ENCODE measurements around the gene KCTD5. TPM values are rescaled to one million over a fixed set of nuclear protein-coding genes. Genes with fewer than 3 reads are reported as not detected.

The KCTD5 gene
- total RNA-seq, 1 donor from 2014 or later = 27.3 TPM

DNA sequence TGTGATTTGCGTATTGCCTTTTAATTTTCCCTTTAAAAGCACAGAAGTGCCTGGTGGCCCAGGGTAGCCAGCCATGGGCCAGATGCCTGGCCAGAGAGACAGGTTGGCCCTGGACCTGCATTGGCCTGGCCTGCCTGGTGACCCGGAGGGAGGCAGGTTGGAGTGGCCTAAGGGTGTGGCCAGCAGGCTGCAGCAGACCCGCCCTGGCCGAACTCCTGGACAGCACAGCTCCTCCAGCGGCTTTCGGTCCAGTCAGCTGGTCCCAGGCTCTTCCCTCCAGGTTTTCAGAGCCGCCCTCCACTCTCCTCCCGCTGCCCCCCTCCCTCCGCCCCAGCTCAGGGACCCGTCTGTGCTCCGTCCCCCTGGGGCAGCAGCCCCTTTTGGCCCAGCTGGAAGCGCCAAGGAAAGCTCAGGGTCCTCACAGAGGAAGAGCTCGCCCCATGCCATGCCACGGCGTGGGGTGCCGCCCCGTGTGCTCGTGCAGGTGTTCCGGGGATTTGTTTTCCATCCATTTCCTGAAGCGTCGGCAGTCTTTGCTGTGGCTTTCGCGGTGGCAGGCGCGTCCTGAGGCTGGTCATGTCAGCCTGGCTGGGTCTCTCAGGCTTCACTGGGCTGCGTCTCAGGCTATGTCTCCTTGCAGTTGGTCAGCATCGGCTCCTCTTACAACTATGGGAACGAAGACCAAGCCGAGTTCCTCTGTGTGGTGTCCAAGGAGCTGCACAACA is 19.6 kb downstream of the KCTD5 start:
- no peak overlapping the region for H3K27ac Mint-ChIP-seq (ENCODE audit: unreplicated experiment)
- no peak overlapping the region for H3K4me3 Mint-ChIP-seq (ENCODE audit: unreplicated experiment)
- H3K9me3 Mint-ChIP-seq (ENCODE audit: low read depth) = no peaks in the 10 kb centered on the region
- no peaks in the 10 kb centered on the region for H3K4me1 Mint-ChIP-seq (ENCODE audit: low read depth)
- TF ChIP-seq, protein P1, sequence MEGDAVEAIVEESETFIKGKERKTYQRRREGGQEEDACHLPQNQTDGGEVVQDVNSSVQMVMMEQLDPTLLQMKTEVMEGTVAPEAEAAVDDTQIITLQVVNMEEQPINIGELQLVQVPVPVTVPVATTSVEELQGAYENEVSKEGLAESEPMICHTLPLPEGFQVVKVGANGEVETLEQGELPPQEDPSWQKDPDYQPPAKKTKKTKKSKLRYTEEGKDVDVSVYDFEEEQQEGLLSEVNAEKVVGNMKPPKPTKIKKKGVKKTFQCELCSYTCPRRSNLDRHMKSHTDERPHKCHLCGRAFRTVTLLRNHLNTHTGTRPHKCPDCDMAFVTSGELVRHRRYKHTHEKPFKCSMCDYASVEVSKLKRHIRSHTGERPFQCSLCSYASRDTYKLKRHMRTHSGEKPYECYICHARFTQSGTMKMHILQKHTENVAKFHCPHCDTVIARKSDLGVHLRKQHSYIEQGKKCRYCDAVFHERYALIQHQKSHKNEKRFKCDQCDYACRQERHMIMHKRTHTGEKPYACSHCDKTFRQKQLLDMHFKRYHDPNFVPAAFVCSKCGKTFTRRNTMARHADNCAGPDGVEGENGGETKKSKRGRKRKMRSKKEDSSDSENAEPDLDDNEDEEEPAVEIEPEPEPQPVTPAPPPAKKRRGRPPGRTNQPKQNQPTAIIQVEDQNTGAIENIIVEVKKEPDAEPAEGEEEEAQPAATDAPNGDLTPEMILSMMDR (IDR thresholded peaks at IDR 0.05) = no peak
- H3K27me3 Mint-ChIP-seq (ENCODE audit: low read depth) = no peaks in the 10 kb centered on the region
- H3K36me3 Mint-ChIP-seq (ENCODE audit: low read depth) = peaks cover 6% of the 10 kb centered on the region
- DNase-seq (ENCODE audit: low spot score) = no peak

DNA sequence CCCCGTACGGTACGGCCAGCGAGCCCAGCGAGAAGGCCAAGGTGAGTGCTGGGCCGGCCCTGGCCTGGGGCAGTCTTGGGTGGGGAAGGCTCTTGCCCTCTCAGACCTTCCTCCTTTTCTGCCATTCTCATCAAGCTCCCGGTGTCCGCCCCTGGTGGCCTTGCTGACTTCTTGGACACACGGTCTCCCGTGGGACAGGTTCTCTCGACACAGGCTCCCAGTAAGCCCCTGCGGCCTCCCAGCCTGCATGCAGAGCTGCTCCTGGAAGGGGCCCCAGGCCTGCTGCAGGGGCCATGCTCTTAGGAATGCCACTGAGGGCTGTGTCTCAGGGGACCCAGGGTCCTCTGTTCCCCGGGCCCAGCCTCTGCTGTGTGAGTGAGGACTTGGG is 20.1 kb downstream of the KCTD5 start:
- Mint-ChIP-seq H3K36me3 (ENCODE audit: low read depth) (peaks cover 6% of the 10 kb centered on the region), H3K27me3 (ENCODE audit: low read depth) (no peaks in the 10 kb centered on the region), H3K4me1 (ENCODE audit: low read depth) (no peaks in the 10 kb centered on the region), H3K4me3 (ENCODE audit: unreplicated experiment) (no peak overlapping the region), H3K9me3 (ENCODE audit: low read depth) (no peaks in the 10 kb centered on the region), H3K27ac (ENCODE audit: unreplicated experiment) (no peak overlapping the region)
- TF ChIP-seq, protein P1 (IDR thresholded peaks at IDR 0.05) = no peak
- DNase-seq (ENCODE audit: low spot score) = no peak

DNA sequence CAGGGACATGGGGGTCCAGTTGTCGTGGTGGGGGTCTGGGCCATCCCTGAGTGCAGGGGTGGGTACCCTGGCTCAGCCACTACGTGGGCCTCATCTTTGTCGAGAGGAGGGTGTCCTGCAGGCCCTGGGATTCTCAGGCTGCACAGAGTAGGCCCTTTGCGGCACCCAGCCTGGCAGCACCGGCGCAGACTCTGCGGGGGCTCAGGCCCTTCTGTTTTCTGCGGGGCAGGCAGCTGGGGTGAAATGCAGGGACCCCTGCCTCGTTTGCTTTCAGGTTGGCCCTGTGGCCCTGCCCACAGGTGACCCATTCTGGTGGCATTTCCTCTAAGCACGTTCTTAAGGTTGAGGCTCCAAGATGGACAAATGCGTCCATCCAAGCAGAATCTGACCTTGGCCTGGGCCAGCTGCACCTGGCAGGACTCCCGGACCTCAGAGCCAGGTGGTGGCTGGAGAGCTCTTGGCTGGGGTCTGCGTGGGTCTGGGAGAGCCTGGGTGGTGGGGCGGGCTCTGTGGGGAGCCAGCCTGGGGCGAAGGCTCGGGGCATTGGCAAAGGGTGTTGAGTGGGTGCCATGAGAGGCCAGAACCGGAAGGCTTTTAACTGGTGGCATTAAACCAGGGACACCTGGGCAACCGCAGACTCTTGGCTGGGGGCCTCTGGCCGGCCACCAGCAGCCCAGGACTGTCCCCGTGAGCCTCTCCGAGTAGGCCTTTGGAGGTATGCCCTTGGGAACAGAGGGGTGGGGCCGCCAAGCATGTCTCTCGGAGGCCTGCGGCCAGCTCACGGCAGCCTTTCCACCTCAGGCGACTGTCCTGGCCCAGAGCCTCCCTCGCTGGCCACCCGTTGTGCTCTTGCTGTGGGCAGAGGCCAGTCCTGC is 20.8 kb downstream of the KCTD5 start:
- TF ChIP-seq, protein P1 (IDR thresholded peaks at IDR 0.05) = no peak
- no peaks in the 10 kb centered on the region for H3K27me3 Mint-ChIP-seq (ENCODE audit: low read depth)
- H3K4me1 Mint-ChIP-seq (ENCODE audit: low read depth) = no peaks in the 10 kb centered on the region
- no peaks in the 10 kb centered on the region for H3K9me3 Mint-ChIP-seq (ENCODE audit: low read depth)
- H3K4me3 Mint-ChIP-seq (ENCODE audit: unreplicated experiment) = no peak overlapping the region
- H3K27ac Mint-ChIP-seq (ENCODE audit: unreplicated experiment) = no peak overlapping the region
- H3K36me3 Mint-ChIP-seq (ENCODE audit: low read depth) = peaks cover 7% of the 10 kb centered on the region
- peak; percentile 69 for DNase-seq (ENCODE audit: low spot score)

DNA sequence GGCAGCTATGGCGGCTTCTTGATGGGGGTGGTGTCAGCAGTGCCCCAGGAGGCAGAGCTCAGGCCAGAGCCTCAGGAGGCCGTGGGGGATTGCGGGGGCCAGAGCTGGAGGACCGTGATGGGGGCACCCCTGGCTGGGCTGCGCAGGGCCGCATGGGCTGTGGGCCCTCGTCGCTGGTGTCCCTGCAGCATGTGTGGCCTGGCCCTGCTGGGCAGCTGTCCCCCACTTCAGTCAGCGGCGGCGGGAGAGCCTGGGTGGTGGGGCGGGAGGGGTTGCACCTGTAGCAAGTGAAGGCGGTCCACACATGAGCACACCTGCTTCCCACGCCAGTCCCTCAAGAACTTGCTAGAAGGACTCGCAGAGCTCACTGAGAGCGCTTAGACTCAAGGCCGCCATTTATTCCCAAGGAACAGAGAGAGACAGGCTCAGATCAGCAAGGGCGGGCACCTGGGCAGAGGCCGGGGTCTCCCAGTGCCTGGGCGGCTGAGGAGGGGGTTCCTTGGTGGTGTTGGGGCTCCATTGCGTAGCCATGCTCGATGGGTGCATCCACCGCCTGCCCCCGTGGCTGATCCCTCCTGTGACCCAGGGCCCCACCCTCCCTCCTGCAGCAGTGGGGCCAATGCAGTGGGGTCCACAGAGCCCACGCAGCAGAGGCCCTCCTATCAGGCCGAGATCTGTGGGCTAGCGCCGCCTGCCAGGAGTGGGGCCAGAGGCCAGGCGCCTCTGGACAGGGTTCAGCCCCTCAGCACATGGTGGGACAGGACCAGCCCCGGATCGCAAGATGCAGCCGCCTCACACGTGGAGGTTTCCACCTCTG is 22.1 kb downstream of the KCTD5 start:
- no peak overlapping the region for H3K27ac Mint-ChIP-seq (ENCODE audit: unreplicated experiment)
- H3K9me3 Mint-ChIP-seq (ENCODE audit: low read depth) = no peaks in the 10 kb centered on the region
- H3K27me3 Mint-ChIP-seq (ENCODE audit: low read depth) = no peaks in the 10 kb centered on the region
- DNase-seq (ENCODE audit: low spot score) = no peak
- TF ChIP-seq, protein P1 (IDR thresholded peaks at IDR 0.05) = no peak
- no peak overlapping the region for H3K4me3 Mint-ChIP-seq (ENCODE audit: unreplicated experiment)
- peaks cover 7% of the 10 kb centered on the region for H3K36me3 Mint-ChIP-seq (ENCODE audit: low read depth)
- H3K4me1 Mint-ChIP-seq (ENCODE audit: low read depth) = no peaks in the 10 kb centered on the region

DNA sequence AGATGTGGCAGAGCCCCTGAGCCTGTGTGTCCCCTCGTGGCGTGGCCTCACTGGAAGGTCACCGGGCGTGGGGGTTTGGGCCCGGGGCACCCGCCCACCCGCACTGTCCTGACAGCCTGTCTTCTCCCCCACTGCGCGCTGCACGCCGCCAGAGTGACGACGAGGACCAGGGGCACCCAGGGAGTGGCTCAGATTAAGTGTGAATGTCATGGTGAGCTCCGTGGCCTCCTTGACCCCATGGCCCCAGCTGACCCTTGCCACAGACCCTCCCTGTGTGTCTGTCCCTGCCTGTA is 22.6 kb downstream of the KCTD5 start:
- H3K27me3 Mint-ChIP-seq (ENCODE audit: low read depth) = no peaks in the 10 kb centered on the region
- no peaks in the 10 kb centered on the region for H3K4me1 Mint-ChIP-seq (ENCODE audit: low read depth)
- no peak for DNase-seq (ENCODE audit: low spot score)
- H3K27ac Mint-ChIP-seq (ENCODE audit: unreplicated experiment) = no peak overlapping the region
- no peaks in the 10 kb centered on the region for H3K9me3 Mint-ChIP-seq (ENCODE audit: low read depth)
- no peak overlapping the region for H3K4me3 Mint-ChIP-seq (ENCODE audit: unreplicated experiment)
- peaks cover 6% of the 10 kb centered on the region for H3K36me3 Mint-ChIP-seq (ENCODE audit: low read depth)
- TF ChIP-seq, protein P1 (IDR thresholded peaks at IDR 0.05) = no peak
